SK-N-SH treated with all-trans-retinoic acid at 6 μM for 48 hours (cell line): ENCODE results near the gene USP6NL.

Experiments used
- OSR1 ChIP-seq: fragments of 250-450 bp; sonication (Bioruptor Pico); IDR thresholded peaks from 2 replicates; pipeline ENCODE4 v1.8.0; 2022; ENCODE audit warnings: moderate library complexity, mild to moderate bottlenecking, inconsistent platforms
- SNAI2 ChIP-seq: fragments of 250-450 bp; sonication (Bioruptor Pico); IDR thresholded peaks from 2 replicates; pipeline ENCODE4 v1.5.0; 2020; ENCODE audit warnings: mild to moderate bottlenecking, moderate library complexity

DNA sequence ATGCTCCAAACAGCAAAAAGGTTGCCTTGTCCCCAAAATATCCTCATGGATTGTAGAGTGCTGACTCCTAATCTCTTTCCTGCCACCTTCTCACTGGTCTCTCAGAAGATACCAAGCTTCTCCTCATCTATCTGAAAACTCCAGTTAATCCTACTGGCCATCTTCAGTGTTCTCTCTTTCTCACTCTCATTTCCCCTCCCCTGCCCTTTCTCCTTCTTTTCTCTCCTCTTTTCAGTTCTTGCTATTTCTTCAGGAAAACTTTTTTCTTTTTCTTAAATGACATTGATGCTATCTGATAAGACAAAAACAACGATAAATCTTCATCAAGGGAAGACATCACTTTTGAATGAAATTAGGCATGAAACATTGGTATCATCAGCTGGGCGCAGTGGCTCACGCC lies 109.8 kb downstream of the USP6NL start:
- TF ChIP-seq SNAI2 (CRISPR knock-in tag) (no peak), OSR1 (CRISPR knock-in tag) (no peak)
